ENCODE data around the gene RCCD1.
A peak's percentile ranks its signal among the peaks of the same experiment; 100 is the strongest.

Gene RCCD1

GRCh38 chr15:90931575-90931827 is 23.2 kb upstream of the RCCD1 start:
- Histone ChIP-seq H3K36me3 (ENCODE audit: insufficient read depth, low read length) (no peaks in the 10 kb centered on the region), H3F3A (ENCODE audit: low read depth) (0 out of 2 replicates have a peak, but pooled peaks cover 5% of the 10 kb centered on the region), H3K27me3 (ENCODE audit: insufficient read depth, low read length, poor library complexity, severe bottlenecking) (no peaks in the 10 kb centered on the region), H4K20me1 (ENCODE audit: insufficient read depth, low read length, poor library complexity, severe bottlenecking) (peaks cover 11% of the 10 kb centered on the region), H3K9me3 (ENCODE audit: insufficient read depth, low read depth, low read length) (no peaks in the 10 kb centered on the region), H3K9ac (ENCODE audit: low read depth, low read length, poor library complexity, severe bottlenecking) (peak overlapping the region; percentile 82), H3K79me2 (ENCODE audit: insufficient read depth, low read length) (peaks cover 30% of the 10 kb centered on the region), H3K4me1 (ENCODE audit: insufficient read depth, low read length, poor library complexity, severe bottlenecking) (peaks cover 40% of the 10 kb centered on the region), H3K4me2 (ENCODE audit: low read depth, low read length, poor library complexity, severe bottlenecking) (peak overlapping the region; percentile 85), H2AFZ (ENCODE audit: low read length) (no peak overlapping the region), H3K9me2 (replicated peaks; ENCODE audit: low read depth, low read length) (no peaks in the 10 kb centered on the region), H3K4me3 (ENCODE audit: low read length, poor library complexity, severe bottlenecking) (peak overlapping the region; percentile 85)
- TF ChIP-seq, protein P1, sequence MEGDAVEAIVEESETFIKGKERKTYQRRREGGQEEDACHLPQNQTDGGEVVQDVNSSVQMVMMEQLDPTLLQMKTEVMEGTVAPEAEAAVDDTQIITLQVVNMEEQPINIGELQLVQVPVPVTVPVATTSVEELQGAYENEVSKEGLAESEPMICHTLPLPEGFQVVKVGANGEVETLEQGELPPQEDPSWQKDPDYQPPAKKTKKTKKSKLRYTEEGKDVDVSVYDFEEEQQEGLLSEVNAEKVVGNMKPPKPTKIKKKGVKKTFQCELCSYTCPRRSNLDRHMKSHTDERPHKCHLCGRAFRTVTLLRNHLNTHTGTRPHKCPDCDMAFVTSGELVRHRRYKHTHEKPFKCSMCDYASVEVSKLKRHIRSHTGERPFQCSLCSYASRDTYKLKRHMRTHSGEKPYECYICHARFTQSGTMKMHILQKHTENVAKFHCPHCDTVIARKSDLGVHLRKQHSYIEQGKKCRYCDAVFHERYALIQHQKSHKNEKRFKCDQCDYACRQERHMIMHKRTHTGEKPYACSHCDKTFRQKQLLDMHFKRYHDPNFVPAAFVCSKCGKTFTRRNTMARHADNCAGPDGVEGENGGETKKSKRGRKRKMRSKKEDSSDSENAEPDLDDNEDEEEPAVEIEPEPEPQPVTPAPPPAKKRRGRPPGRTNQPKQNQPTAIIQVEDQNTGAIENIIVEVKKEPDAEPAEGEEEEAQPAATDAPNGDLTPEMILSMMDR (conservative IDR thresholded peaks at IDR 0.05; ENCODE audit: low read length): no peak
- TF ChIP-seq EZH2phosphoT487 (IDR thresholded peaks at IDR 0.05; ENCODE audit: borderline replicate concordance): no peak

DNA sequence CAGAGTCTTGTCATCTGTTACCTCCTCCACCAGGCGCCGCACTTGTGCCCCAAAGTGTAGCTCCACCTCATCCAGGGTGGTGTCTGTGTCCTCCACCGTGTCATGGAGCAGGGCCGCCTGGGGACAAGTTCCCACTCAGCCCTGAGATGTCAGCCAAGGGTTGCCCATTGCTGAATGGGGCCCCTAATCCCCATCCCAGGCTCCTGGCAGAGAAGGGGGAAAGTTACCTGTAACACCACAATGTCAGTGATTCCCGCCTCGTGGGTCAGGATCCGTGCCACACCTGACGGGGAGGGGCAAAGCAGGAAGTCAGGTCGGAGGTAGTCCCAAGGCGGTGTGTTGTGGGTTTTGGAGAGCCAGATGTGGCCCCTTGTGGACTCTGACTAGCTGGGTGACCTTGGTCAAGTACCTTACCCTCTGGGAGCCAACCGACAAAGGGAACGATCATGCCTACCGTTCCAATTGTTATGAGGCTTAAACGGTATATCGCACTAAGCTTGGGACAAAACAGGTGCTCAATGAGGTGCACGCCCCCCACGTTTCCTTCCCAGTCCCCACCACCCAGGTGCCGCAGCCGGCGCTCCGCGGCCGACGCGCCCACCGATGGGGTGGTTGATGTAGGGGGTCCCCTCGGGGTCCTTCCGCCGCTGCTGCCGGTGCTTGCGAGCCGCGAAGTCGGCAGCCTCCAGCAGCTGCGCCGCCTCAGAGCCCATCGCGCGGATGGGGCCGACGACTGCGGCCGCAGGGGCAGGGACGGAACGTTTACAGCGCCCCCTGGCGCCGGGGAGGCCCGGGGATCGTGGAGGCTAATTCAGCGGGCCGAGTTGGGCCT is 22.6 kb upstream of the RCCD1 start, which contains the start of gene HDDC3:
TSS of gene HDDC3 (minus strand) at position 722 of the 832 bp plus-strand sequence. CDS start at position 713, 9 bp downstream.
- TF ChIP-seq EZH2phosphoT487 (IDR thresholded peaks at IDR 0.05; ENCODE audit: borderline replicate concordance): no peak
- TF ChIP-seq, protein P1 (conservative IDR thresholded peaks at IDR 0.05; ENCODE audit: low read length): peak; percentile 77
- Histone ChIP-seq H3K79me2 (ENCODE audit: insufficient read depth, low read length) (peaks cover 36% of the 10 kb centered on the region), H4K20me1 (ENCODE audit: insufficient read depth, low read length, poor library complexity, severe bottlenecking) (peaks cover 16% of the 10 kb centered on the region), H3K4me3 (ENCODE audit: low read length, poor library complexity, severe bottlenecking) (peak within 1 kb of the TSS; percentile 85), H3K9me3 (ENCODE audit: insufficient read depth, low read depth, low read length) (no peaks in the 10 kb centered on the region), H3K4me1 (ENCODE audit: insufficient read depth, low read length, poor library complexity, severe bottlenecking) (peaks cover 45% of the 10 kb centered on the region), H3K27me3 (ENCODE audit: insufficient read depth, low read length, poor library complexity, severe bottlenecking) (no peaks in the 10 kb centered on the region), H3K4me2 (ENCODE audit: low read depth, low read length, poor library complexity, severe bottlenecking) (peak within 1 kb of the TSS; percentile 85), H2AFZ (ENCODE audit: low read length) (peak within 1 kb of the TSS; percentile 81), H3K9ac (ENCODE audit: low read depth, low read length, poor library complexity, severe bottlenecking) (peak within 1 kb of the TSS; percentile 82), H3F3A (ENCODE audit: low read depth) (0 out of 2 replicates have a peak, but pooled peaks cover 5% of the 10 kb centered on the region), H3K9me2 (replicated peaks; ENCODE audit: low read depth, low read length) (no peaks in the 10 kb centered on the region), H3K36me3 (ENCODE audit: insufficient read depth, low read length) (no peaks in the 10 kb centered on the region)

DNA sequence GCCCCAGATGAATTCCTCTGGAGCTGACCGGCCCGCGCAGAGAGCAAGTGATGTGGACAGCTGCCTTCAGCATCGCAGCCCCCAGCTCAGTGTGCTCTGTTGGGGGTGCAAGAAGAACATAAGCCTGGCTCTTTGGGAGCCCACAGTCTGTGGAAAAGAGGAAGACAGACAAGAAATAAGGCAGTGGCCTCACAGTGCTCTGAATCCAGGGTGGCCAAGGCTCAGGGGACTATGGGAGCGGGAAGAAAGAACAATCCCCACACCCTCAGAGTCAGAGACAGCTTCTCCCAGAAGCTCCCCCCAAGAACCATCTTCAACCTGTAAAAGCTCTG is 22.1 kb upstream of the RCCD1 start:
- Histone ChIP-seq H3K79me2 (ENCODE audit: insufficient read depth, low read length) (peaks cover 39% of the 10 kb centered on the region), H3K4me3 (ENCODE audit: low read length, poor library complexity, severe bottlenecking) (peak overlapping the region; percentile 85), H3K9me3 (ENCODE audit: insufficient read depth, low read depth, low read length) (no peaks in the 10 kb centered on the region), H3K9ac (ENCODE audit: low read depth, low read length, poor library complexity, severe bottlenecking) (peak overlapping the region; percentile 82), H3K4me2 (ENCODE audit: low read depth, low read length, poor library complexity, severe bottlenecking) (peak overlapping the region; percentile 85), H3K36me3 (ENCODE audit: insufficient read depth, low read length) (no peaks in the 10 kb centered on the region), H3K9me2 (replicated peaks; ENCODE audit: low read depth, low read length) (no peaks in the 10 kb centered on the region), H2AFZ (ENCODE audit: low read length) (peak overlapping the region; percentile 81), H4K20me1 (ENCODE audit: insufficient read depth, low read length, poor library complexity, severe bottlenecking) (peaks cover 18% of the 10 kb centered on the region), H3K27me3 (ENCODE audit: insufficient read depth, low read length, poor library complexity, severe bottlenecking) (no peaks in the 10 kb centered on the region), H3F3A (ENCODE audit: low read depth) (0 out of 2 replicates have a peak, but pooled peaks cover 5% of the 10 kb centered on the region), H3K4me1 (ENCODE audit: insufficient read depth, low read length, poor library complexity, severe bottlenecking) (peaks cover 45% of the 10 kb centered on the region)
- TF ChIP-seq, protein P1 (conservative IDR thresholded peaks at IDR 0.05; ENCODE audit: low read length): no peak
- no peak for TF ChIP-seq EZH2phosphoT487 (IDR thresholded peaks at IDR 0.05; ENCODE audit: borderline replicate concordance)

All from Loucy (cell line).